ELR (cell line): ENCODE results near the gene SCNN1B.

ENCODE experiments used
- DNase-seq: peaks from one replicate; pipeline ENCODE4 v3.0.0-alpha.2; 2015; ENCODE audit warnings: low read depth

The SCNN1B gene

DNA sequence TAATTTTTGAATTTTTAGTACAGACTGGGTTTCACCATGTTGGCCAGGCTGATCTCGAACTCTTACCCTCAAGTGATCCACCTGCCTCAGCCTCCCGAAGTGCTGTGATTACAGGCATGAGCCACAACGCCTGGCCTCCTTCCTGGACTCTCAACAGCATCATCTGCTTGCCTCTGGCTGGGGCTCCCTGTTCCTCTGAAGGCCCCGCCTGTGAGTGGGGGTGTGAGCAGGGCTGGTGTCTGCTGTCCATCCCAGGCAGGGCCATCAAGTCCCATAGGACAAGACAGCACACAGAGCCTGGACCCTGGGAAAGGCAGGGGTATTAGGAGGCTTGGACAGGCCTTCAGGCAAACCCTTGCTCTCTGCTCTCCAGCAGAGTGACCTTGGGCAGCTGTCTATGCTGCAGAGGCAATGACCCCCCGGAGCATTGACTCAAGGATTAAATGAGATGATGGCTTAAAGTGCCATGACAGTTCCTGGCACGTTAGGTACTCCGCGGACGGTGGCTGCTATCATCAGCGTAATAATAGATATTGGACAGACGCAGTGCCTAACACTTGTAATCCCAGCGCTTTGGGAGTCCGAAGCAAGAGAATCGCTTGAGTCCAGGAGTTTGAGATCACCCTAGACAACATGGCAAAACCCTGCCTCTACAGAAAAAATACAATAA lies 19.2 kb downstream of the SCNN1B start:
- DNase-seq: no peak

DNA sequence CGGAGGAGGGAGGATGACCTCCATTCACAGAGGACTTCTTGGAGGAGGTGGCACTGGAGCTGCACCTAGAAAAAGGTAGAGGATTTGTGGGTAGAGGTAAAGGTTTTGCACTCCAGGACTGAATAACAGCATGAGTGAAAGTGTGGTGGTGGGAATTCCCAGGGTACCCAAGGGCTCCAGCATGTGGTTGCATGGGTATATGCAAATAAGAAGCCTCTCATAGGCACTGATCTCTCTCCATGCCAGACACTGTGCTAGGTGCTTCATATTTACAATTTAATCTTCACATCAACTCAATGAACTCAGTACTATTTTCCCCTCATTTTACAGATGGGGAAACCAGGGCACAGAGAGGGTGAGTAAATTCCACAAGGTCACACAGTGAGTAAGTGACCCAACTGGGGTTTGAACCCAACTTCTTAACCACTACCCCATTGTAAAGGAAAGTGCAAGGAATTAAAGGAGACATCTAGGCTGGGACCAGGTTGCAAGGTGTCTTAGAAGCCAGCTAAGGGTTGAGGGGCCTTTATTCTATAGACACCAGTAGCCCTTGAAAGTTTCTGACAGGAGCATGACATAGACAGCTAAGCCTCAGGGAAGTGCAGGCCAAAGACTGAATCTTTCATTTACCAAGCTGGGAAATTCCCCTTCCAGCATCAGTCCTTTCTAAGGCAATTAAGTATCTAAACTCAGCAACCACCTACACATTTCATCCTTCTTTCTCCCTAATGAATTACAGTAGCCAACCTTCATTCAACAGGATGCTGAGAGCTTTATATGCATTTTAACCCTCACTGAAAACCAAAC lies 21.3 kb downstream of the SCNN1B start:
- no peak for DNase-seq

DNA sequence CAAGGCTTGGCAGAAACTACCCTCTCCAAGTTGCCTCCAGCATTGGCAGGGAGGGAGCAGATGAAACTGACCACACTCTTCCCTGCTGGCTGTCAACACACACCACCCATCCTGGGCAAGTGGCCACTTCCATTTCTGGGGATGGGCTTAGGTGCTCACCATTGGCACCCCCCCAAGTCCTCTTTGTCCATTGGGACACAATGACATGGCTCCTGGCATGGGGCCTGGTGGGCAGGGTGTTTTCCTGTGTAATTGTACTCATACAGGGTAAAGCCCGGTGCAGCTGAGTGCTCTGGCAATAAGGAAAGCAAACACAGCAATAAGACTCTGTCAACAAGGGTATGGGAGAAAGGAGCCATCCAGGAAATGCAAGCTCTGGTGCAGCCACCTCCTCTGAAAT lies 22.6 kb downstream of the SCNN1B start:
- no peak for DNase-seq

DNA sequence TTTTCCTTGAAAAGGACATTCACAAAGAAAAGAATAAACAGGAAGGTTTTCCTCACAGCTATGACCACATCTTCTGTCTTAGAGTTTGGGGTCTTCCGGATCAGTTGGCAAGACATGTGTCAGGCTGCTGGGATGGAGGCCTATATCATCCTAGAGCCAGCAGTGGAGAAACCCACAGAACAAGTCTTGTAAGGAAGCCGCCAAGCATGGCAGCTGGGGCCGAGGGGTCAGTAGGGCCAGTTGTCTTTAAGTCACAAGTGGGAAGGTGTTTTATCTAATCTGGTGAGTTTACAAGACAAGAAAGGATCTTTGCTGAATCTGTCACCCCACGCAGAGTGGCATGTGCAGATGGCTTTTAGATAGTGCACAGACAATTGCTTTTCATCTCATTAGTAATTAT lies 25.7 kb downstream of the SCNN1B start:
- DNase-seq: no peak

DNA sequence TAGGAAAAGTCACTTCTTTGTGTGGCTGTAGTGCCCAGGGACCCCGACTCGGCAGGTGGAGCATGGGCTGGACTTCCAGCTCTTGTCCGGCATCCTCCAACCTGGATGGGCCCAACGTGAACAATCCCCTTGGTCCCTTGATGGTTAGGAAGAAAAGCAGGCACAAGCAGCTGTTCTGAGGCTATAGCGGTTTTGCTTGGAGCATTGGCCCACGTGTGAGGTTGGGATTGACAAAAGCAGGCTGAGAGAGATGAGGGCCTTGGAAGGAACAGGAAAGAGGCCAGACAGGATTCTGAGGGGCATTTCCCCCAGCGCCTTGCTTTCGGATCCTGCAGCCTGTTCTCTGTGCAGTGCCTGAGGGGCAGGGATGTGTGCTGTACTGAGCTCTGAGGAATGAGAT lies 28.1 kb downstream of the SCNN1B start:
- DNase-seq: no peak

DNA sequence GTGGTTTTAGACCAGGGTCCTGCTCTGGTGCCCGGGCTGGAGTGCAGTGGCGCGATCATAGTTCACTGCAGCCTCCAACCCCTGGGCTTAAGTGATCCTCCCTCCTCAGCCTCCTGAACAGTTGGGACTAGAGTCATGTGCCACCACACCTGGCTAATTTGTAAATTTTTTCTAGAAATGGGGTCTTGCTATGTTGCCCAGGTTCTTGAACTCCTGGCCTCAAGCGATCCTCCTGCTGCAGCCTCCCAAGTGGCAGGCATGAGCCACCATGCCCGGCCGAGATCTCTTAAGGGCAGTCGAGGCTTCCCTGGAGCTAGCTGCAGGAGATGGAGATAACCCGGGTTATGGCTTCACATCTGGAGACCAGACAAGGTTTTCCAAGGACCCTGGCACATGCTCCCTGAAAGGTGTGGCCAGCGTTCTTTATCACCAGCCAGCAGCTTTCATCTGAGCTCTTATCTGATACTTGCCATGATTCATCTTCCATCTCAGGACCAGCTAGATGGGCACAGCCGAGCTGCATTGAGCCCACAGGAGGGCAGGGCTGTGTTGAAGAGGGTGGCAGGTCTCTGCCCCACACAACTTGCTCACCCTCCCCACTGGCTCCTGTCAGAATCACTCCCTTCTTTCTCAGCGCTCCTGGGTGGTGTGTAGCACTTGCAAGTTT lies 28.6 kb downstream of the SCNN1B start:
- no peak for DNase-seq

DNA sequence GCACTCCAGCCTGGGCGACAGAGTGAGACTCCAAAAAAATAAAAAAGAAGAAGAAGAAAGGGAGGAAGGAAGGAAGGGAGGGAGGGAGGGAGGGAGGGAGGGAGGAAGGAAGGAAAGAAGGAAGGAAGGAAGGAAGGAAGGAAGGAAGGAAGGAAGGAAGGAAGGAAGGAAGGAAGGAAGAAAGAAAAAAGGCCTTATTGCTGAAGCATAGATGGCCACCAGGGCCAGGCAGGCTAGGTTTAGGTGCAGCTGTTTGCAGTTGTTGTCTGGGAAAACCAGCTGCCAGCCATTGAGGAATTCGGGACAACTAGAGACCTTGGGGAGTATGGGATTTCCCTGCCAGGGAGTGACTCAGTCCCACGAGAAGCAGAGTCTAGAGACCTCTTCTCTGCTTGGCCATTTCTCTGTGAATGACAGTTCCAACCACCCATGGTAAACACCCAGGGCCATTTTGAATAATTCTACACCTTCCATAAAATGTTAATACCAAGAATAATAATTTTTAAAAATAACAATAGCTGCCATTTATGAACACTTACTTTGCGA lies 31.0 kb downstream of the SCNN1B start:
- DNase-seq: no peak

DNA sequence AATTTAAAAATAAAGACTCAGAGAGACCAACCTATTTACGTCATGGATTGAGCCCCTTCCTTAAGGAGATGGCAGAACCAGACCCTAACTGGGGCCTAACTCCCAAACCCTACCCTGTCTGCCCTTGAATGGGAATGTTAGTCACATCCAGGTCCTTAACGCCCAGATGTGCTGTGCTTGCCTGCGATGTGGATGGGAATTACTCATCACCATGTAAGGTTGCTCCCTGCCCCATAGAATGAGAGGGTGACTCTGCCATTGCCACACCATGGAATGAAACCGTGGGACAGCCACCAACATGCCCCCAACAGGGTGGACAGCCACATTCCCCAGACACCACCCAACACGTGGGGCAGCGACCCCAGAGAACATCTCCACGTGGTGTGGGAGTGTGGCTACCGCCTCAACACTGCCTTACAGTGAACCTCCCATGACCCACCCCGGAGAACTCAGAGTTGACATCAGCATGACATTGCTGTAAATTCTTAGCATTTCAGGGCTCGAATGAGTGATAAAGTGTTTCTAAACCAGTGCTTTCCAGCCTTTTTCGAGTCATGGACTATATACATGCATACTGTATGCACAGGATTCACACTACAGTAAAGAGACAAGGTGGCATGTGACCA lies 31.8 kb downstream of the SCNN1B start:
- no peak for DNase-seq

DNA sequence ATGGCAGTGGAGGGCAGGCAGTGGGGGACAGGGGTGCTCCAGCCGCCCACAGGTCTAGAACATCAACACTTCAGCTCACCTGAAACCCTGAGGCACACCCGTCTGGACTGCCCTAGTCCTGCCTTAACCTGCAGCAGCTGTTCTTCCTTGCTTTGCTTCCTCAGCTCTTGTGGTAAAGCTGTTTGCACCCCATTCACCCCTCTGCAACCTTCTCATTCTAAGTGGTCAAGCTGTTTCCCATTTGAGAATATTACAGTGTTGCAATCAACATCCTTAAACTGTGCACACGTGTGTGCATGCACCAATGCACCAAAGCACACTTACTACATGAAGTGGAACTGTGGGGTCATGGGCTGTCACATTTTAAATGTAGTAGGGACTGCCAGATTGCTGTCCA lies 32.4 kb downstream of the SCNN1B start:
- DNase-seq: no peak

DNA sequence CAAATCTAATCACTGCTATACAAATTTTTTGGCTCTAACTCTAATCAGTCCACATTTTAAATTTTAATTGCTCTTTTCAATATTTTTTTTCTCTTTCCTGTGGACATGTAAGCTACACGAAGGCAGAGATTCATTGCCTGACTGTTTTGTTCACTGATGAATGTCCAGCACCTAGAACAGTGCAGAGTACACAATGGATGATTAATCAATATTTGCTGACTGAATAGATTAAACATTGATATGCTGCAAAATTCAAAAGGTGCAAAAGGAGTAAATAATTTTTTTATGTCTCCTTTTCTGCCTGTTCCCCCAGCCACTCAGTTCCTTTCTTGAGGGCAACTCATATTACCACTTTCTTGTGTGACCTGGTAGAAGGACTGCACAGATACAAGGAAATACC lies 32.8 kb downstream of the SCNN1B start:
- no peak for DNase-seq

DNA sequence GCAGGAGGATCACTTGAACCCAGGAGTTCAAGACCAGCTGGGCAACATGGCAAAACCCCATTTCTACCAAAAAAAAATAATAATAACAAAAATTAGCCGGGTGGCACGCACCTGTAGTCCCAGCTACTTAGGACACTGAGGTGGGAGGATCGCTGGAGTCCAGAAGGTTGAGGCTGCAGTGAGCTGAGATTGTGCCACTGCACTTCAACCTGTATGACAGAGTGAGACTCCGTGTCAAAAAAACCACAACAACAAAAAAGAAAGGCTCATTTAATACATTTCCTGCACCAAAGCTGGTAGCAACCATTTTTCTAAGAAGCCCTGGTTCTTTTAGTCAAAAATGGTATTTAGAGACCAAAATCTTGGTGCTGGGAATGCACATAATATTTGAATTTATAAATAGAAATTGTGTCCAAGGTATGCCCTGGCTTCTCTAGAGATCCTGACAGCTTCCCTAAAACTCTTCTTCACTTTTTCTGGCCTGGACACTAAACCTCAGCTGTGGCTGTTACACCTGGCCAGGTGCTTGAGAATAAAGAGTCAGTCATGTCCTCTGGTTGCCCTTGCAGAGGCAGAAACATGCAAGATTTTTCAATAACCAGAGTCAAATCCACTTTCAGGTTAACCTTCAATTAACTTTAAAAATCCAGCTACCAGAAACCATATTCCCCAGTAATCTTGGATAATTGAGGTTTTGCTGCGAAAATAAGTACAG lies 35.9 kb downstream of the SCNN1B start:
- DNase-seq: no peak

DNA sequence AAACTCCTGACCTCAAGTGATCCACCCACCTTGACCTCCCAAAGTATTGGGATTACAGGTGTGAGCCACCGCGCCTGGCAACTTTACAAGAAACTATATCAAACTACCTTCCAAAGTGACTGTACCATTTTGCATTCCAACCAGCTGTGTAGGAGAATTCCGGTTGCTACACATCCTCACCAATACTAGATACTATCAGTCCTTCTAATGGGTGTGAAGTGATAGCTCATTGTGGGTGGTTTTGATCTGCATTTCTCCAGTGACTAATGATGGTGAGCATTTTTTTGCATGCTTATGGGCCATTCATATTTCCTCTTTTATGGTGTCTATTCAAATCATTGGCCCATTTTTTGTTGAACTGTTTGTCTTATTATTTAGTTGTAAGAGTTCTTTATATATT lies 37.7 kb downstream of the SCNN1B start:
- peak; percentile 9 for DNase-seq

DNA sequence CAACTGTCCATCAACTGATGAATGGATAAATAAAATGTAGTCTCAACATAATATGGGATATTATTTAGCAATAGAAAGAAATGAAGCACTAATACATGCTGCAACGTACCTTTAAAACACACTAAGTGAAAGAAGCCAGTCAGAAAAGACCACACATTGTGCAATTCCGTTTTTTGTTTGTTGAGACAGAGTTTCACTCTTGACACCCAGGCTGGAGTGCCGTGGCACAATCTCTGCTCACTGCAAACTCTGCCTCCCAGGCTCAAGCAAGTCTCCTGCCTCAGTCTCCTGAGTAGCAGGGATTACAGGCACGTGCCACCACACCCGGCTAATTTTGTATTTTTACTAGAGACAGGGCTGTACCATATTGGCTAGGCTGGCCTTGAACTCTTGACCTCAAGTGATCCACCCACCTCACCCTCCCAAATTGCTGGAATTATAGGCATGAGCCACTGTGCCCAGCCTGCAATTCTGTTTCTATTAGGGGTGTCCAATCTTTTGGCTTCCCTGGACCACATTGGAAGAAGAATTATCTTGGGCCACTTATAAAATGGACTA lies 40.1 kb downstream of the SCNN1B start:
- DNase-seq: no peak

DNA sequence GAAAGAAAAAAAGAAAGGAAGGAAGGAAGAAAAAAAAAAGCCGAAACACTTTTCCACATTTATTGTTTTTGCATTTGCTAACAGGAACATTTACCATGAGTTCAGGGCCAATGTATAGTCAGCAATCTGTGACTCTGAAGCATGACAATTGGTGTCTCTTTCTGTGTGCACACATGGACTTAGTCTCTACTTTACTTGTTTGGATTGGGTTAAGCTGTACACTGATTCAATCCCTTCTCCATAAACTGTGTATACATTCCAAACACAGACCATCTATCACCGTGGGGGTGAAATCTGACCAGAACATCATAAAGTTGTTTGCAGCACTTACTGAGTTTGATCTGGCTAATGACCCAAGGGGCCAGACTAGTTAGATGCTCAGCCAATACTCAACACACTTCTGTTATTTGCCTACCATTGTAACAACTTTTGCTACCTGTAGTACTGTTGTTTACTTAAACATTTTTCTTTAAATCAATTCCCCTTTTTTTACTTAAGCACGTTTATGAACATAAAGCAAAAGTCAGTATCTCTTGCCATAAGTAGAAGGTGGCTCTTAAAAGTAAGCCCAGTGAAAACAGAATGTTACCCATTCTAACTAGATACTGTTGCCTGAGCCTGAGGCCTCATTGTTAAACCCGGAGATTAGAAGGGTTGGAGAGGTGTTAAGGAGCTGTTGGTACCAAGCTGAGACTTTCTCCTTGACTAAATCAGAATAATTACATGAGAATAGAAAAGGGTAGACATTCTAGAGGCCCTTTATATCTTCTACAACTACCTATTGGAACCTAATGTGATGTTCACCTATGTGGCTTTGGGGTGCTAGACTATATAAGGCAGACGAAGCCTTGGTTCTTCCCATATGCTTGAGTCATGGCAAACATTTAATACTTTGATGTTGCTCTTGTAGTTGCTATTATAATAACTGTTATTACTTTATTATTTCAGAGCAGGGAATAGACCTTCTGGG lies 41.8 kb downstream of the SCNN1B start:
- DNase-seq: no peak

DNA sequence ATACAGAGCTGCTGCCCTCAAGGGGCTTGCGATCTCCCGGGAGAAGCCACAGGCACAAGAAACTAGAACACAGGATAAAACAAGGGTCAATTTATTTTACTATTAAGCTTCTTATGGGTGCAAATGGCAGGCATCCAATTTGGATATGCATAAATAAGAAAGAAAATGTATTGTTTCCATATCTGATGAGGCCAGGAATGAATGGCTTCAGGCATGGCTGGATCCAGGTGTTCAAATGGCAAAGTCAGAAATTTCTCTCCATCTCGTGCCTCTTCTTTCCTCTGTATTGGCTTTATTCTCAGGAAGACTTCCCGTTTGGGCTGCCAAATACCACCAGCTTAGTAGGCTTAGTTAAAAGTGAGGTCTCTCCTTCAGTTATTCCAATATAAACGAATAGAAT lies 43.1 kb downstream of the SCNN1B start:
- no peak for DNase-seq

DNA sequence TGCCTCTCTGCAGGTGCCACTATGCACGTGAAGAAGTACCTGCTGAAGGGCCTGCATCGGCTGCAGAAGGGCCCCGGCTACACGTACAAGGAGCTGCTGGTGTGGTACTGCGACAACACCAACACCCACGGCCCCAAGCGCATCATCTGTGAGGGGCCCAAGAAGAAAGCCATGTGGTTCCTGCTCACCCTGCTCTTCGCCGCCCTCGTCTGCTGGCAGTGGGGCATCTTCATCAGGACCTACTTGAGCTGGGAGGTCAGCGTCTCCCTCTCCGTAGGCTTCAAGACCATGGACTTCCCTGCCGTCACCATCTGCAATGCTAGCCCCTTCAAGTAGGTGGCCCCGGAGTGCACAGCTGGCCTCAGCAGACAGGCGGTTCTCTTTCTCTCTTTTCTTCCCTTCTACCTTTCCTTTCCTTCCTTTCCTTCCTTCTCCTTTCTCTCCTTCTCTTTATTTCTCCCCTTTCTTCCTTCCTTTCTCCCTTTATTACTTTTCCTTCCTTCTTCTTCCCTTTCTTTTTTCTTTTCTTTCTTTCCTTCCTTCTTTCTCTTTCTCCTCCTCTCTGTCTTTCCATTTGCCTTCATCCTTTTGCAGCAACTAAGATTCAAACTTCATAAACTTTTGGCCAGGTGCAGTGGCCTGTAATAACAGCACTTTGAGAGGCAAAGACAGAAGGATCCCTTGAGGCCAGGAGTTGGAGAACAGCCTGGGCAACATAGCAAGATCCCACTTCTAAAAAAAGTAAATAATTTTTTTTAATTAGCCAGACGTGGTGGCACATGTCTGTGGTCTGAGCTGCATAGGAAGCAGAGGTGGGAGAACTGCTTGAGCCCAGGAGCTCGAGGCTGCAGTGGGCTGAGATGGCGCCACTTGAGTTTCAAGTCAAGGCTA lies 46.7 kb downstream of the SCNN1B start:
- no peak for DNase-seq

DNA sequence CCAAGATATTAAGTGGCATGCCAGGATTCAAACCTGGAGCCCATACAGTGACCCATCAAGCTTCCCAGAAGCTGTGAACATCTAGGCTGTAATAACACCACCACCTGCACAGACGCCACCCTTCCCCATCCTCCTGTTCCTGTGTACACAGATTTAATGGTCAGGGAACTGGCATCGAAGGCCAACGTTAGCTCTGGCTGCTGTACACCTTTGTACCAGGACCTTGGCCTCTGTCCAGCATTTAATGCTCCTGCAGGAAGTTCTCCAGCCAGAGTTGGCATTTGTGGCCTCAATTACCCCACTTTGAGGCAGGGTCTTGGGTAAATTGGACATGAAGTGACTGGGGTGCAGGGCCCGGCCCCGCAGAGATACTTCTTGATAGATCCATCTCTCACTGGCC lies 49.3 kb downstream of the SCNN1B start:
- DNase-seq: no peak

DNA sequence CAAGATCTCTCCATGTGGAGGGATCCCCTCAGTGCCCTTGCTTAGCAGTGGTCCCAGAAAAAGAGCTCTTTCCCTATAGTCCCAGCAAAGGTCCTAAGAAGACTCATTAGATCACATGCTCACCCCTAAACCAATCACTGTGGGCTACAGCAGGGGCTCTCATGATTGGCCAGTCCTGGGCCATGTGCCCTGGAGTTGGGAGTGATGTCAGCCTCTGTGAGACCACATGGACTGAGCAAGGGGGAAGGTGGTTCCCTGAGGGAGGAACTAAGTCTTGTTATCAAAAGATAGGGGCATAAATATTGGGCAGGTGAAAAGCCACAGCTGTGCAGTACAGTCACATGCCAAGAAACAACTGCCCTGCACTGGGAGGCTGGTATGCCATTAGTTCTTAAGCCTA lies 51.3 kb downstream of the SCNN1B start:
- no peak for DNase-seq

DNA sequence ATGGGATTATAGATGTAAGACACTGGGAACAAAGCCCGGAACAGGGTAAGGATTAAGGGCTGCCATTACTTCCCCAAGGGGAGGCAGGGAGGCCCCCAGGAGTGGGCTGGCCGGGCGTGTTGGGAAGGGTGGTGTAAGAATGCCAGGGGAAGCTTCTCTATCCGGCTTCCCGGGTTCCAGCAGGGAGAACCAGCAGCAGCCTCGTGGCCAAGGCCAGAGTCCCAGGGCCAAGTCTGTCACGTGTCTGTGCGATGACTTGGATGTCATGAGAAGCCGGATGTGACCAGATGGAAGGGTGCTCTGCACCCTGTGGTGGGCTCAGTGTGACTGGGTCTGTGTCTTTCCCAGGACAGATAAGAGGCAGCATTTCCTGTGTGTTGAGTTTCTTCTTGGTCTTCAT lies 52.1 kb downstream of the SCNN1B start:
- DNase-seq: no peak
